Measurements from ENCODE around the gene IFT25.

- TF ChIP-seq CTCF (IDR thresholded peaks at IDR 0.05) (no peak), EP300 (IDR thresholded peaks at IDR 0.05) (no peak)
These were observed 2.8 kb upstream of the IFT25 start for GRCh38 chr1:53948291-53948690.

Measured in gastroesophageal sphincter (tissue), 3 donors.